Measurements from ENCODE around the gene ANTKMT.

The ANTKMT gene

GRCh38 chr16:756428-756827 is 35.5 kb downstream of the ANTKMT start:
- no peaks in the 10 kb centered on the region for H3F3A ChIP-seq (ENCODE audit: insufficient read depth)
- no peak overlapping the region for H3K27ac ChIP-seq (ENCODE audit: low read depth, low read length)
- H3K79me2 ChIP-seq (ENCODE audit: insufficient read depth, low read length) = no peaks in the 10 kb centered on the region
- no peaks in the 10 kb centered on the region for H3K9me3 ChIP-seq (ENCODE audit: insufficient read depth, low read length)
- H3K9me2 ChIP-seq (replicated peaks; ENCODE audit: insufficient read depth, low read length) = no peaks in the 10 kb centered on the region
- H2AFZ ChIP-seq (ENCODE audit: low read depth, low read length, severe bottlenecking) = no peak overlapping the region
- no peaks in the 10 kb centered on the region for H3K27me3 ChIP-seq (ENCODE audit: low read length)
- no peak overlapping the region for H3K4me2 ChIP-seq (ENCODE audit: low read depth, low read length, poor library complexity, severe bottlenecking)
- no peaks in the 10 kb centered on the region for H4K20me1 ChIP-seq (ENCODE audit: low read depth, low read length)
- no peak for TF ChIP-seq CTCF (IDR thresholded peaks at IDR 0.05; ENCODE audit: insufficient read depth, low read length, poor library complexity, severe bottlenecking)
- no peak for TF ChIP-seq EZH2phosphoT487 (conservative IDR thresholded peaks at IDR 0.05; ENCODE audit: low read length)
- H3K36me3 ChIP-seq (ENCODE audit: low read length) = no peaks in the 10 kb centered on the region
- H3K9ac ChIP-seq (ENCODE audit: low read length) = no peak overlapping the region
- H3K4me3 ChIP-seq (ENCODE audit: insufficient read depth, low read length, poor library complexity, severe bottlenecking) = no peak overlapping the region

- H3K27me3 ChIP-seq (ENCODE audit: low read length) = no peaks in the 10 kb centered on the region
Measured at GRCh38 chr16:759110-759910, 38.4 kb downstream of the ANTKMT start.

GRCh38 chr16:760065-760464 is 39.1 kb downstream of the ANTKMT start:
- Histone ChIP-seq H3K27me3 (ENCODE audit: low read length) (no peaks in the 10 kb centered on the region), H3K79me2 (ENCODE audit: insufficient read depth, low read length) (no peaks in the 10 kb centered on the region), H3K27ac (ENCODE audit: low read depth, low read length) (no peak overlapping the region), H3K9ac (ENCODE audit: low read length) (no peak overlapping the region), H3K36me3 (ENCODE audit: low read length) (no peaks in the 10 kb centered on the region), H3F3A (ENCODE audit: insufficient read depth) (no peaks in the 10 kb centered on the region), H4K20me1 (ENCODE audit: low read depth, low read length) (no peaks in the 10 kb centered on the region), H3K4me2 (ENCODE audit: low read depth, low read length, poor library complexity, severe bottlenecking) (no peak overlapping the region), H3K4me3 (ENCODE audit: insufficient read depth, low read length, poor library complexity, severe bottlenecking) (no peak overlapping the region), H3K9me3 (ENCODE audit: insufficient read depth, low read length) (no peaks in the 10 kb centered on the region), H3K9me2 (replicated peaks; ENCODE audit: insufficient read depth, low read length) (no peaks in the 10 kb centered on the region), H2AFZ (ENCODE audit: low read depth, low read length, severe bottlenecking) (no peak overlapping the region)
- TF ChIP-seq EZH2phosphoT487 (conservative IDR thresholded peaks at IDR 0.05; ENCODE audit: low read length) = no peak
- TF ChIP-seq CTCF (IDR thresholded peaks at IDR 0.05; ENCODE audit: insufficient read depth, low read length, poor library complexity, severe bottlenecking) = no peak

More at GRCh38 chr16:759110-759910, 38.4 kb downstream of the ANTKMT start:
- Histone ChIP-seq H3K4me2 (ENCODE audit: low read depth, low read length, poor library complexity, severe bottlenecking) (no peak overlapping the region), H3K9ac (ENCODE audit: low read length) (no peak overlapping the region), H4K20me1 (ENCODE audit: low read depth, low read length) (no peaks in the 10 kb centered on the region), H3F3A (ENCODE audit: insufficient read depth) (no peaks in the 10 kb centered on the region), H3K36me3 (ENCODE audit: low read length) (no peaks in the 10 kb centered on the region), H3K79me2 (ENCODE audit: insufficient read depth, low read length) (no peaks in the 10 kb centered on the region), H3K27ac (ENCODE audit: low read depth, low read length) (no peak overlapping the region), H3K9me2 (replicated peaks; ENCODE audit: insufficient read depth, low read length) (no peaks in the 10 kb centered on the region), H2AFZ (ENCODE audit: low read depth, low read length, severe bottlenecking) (no peak overlapping the region), H3K4me3 (ENCODE audit: insufficient read depth, low read length, poor library complexity, severe bottlenecking) (no peak overlapping the region), H3K9me3 (ENCODE audit: insufficient read depth, low read length) (no peaks in the 10 kb centered on the region)
- TF ChIP-seq EZH2phosphoT487 (conservative IDR thresholded peaks at IDR 0.05; ENCODE audit: low read length) (no peak), CTCF (IDR thresholded peaks at IDR 0.05; ENCODE audit: insufficient read depth, low read length, poor library complexity, severe bottlenecking) (no peak)

Data from SU-DHL-6 (cell line).